ENCODE results near the gene HSD17B10. TPM values are rescaled to one million over a fixed set of nuclear protein-coding genes. Genes with fewer than 3 reads are reported as not detected.

Gene HSD17B10
- total RNA-seq, 4 donors from 2014 or later: 46.6 to 106 (median 93.6) TPM

GRCh38 chrX:53398216-53398615 lies 36.0 kb downstream of the HSD17B10 start:
- H3K36me3 ChIP-seq: peaks cover 33% of the 10 kb centered on the region
- H3K27me3 ChIP-seq: no peaks in the 10 kb centered on the region
- WGBS: 82% methylated on average over 1 of the region's 1 CpG

GRCh38 chrX:53395605-53396298 lies 38.4 kb downstream of the HSD17B10 start:
- 100% methylated on average over 2 of the region's 2 CpGs for WGBS
- DNase-seq (ENCODE audit: low spot score in 2 of 2): no peak
- no peak overlapping the region for H3K27ac ChIP-seq
- no peak for TF ChIP-seq CTCF (IDR thresholded peaks at IDR 0.05)
- TF ChIP-seq EP300 (IDR thresholded peaks at IDR 0.05): no peak
- no peak for TF ChIP-seq POLR2A (IDR thresholded peaks at IDR 0.05)
- no peak for TF ChIP-seq POLR2AphosphoS5 (IDR thresholded peaks at IDR 0.05)
- no peaks in the 10 kb centered on the region for H3K4me1 ChIP-seq
- H3K36me3 ChIP-seq: peaks cover 30% of the 10 kb centered on the region
- H3K27me3 ChIP-seq: no peaks in the 10 kb centered on the region
- H3K4me3 ChIP-seq: no peak overlapping the region
- no peaks in the 10 kb centered on the region for H3K9me3 ChIP-seq

More at GRCh38 chrX:53398216-53398615, 36.0 kb downstream of the HSD17B10 start:
- Histone ChIP-seq H3K4me3 (no peak overlapping the region), H3K4me1 (no peaks in the 10 kb centered on the region), H3K27ac (no peak overlapping the region), H3K9me3 (no peaks in the 10 kb centered on the region)
- DNase-seq (ENCODE audit: low spot score in 2 of 2): no peak
- no peak for TF ChIP-seq POLR2AphosphoS5 (IDR thresholded peaks at IDR 0.05)
- TF ChIP-seq EP300 (IDR thresholded peaks at IDR 0.05): no peak
- TF ChIP-seq CTCF (IDR thresholded peaks at IDR 0.05): no peak
- TF ChIP-seq POLR2A (IDR thresholded peaks at IDR 0.05): no peak

GRCh38 chrX:53383376-53384076 lies 50.6 kb downstream of the HSD17B10 start:
- no peak overlapping the region for H3K4me3 ChIP-seq
- no peak overlapping the region for H3K27ac ChIP-seq
- H3K9me3 ChIP-seq: no peaks in the 10 kb centered on the region
- H3K4me1 ChIP-seq: no peaks in the 10 kb centered on the region
- H3K36me3 ChIP-seq: peaks cover 43% of the 10 kb centered on the region
- no peak for DNase-seq (ENCODE audit: low spot score in 2 of 2)
- no peaks in the 10 kb centered on the region for H3K27me3 ChIP-seq
- TF ChIP-seq POLR2A (IDR thresholded peaks at IDR 0.05) (no peak), EP300 (IDR thresholded peaks at IDR 0.05) (no peak), CTCF (IDR thresholded peaks at IDR 0.05) (no peak), POLR2AphosphoS5 (IDR thresholded peaks at IDR 0.05) (no peak)
- 89% methylated on average over 4 of the region's 4 CpGs for WGBS

Other genes with a start within 250 kb of the HSD17B10 start
- 100 to 1,000 TPM; 126 to 318 (median 160) TPM for gene KDM5C, start 209.2 kb downstream of the HSD17B10 start, total RNA-seq
- gene IQSEC2, start 152.8 kb downstream of the HSD17B10 start, total RNA-seq: 10 to 100 TPM; 24.4 to 42.1 (median 28.9) TPM
- gene SMC1A, start 11.7 kb downstream of the HSD17B10 start, total RNA-seq: 10 to 100 TPM; 28.9 to 33.9 (median 32.2) TPM
- under 1 TPM in 3 of 4 donors, not detected in 1; 0.34 to 0.56 (median 0.38) TPM for gene RIBC1, start 11.5 kb downstream of the HSD17B10 start, total RNA-seq